HL-60 (cell line): ENCODE measurements around the gene MED29.

Source experiments
- DNase-seq, 2 experiments: peaks; one replicate each; pipeline ENCODE4 v3.0.0-alpha.2; 2010 to 2020; ENCODE audit warnings: low read depth in 1 of 2, low spot score in 1 of 2
- H3K27ac ChIP-seq: fragments of 250-450 bp; sonication (Bioruptor Pico); replicated peaks from 2 replicates; pipeline ENCODE4 v1.5.1; 2020; ENCODE audit warnings: mild to moderate bottlenecking, moderate library complexity
- H3K27me3 ChIP-seq: fragments of 250-450 bp; sonication (Bioruptor Pico); 2 replicates; pipeline ENCODE4 v1.5.1; 2021; ENCODE audit warnings: mild to moderate bottlenecking, moderate library complexity; ENCODE audit not compliant: insufficient read depth, poor library complexity, severe bottlenecking
- H3K4me3 ChIP-seq: replicated peaks from 2 replicates; pipeline ENCODE4 v1.5.1; 2011; ENCODE audit warnings: mild to moderate bottlenecking, control low read depth, low read length; ENCODE audit not compliant: insufficient read depth
- GABPA ChIP-seq: IDR thresholded peaks from 2 replicates; pipeline ENCODE4 v1.6.1; 2012; ENCODE audit warnings: low read depth
- POLR2AphosphoS5 ChIP-seq: IDR thresholded peaks from 2 replicates; pipeline ENCODE4 v1.6.1; 2012; ENCODE audit warnings: low read depth
- SPI1 ChIP-seq: IDR thresholded peaks from 2 replicates; pipeline ENCODE4 v1.6.1; 2012; ENCODE audit warnings: low read depth, mild to moderate bottlenecking, borderline replicate concordance
- TF ChIP-seq, protein P1 (sequence below): IDR thresholded peaks from 2 replicates; pipeline ENCODE4 v1.6.1; 2012; ENCODE audit warnings: low read depth; ENCODE audit not compliant: insufficient replicate concordance
- TF ChIP-seq, protein P2 (sequence below): IDR thresholded peaks from one replicate; pipeline ENCODE4 v1.5.1; 2011; ENCODE audit warnings: low read length, control low read depth, inconsistent platforms; ENCODE audit not compliant: insufficient read depth

The MED29 gene

DNA sequence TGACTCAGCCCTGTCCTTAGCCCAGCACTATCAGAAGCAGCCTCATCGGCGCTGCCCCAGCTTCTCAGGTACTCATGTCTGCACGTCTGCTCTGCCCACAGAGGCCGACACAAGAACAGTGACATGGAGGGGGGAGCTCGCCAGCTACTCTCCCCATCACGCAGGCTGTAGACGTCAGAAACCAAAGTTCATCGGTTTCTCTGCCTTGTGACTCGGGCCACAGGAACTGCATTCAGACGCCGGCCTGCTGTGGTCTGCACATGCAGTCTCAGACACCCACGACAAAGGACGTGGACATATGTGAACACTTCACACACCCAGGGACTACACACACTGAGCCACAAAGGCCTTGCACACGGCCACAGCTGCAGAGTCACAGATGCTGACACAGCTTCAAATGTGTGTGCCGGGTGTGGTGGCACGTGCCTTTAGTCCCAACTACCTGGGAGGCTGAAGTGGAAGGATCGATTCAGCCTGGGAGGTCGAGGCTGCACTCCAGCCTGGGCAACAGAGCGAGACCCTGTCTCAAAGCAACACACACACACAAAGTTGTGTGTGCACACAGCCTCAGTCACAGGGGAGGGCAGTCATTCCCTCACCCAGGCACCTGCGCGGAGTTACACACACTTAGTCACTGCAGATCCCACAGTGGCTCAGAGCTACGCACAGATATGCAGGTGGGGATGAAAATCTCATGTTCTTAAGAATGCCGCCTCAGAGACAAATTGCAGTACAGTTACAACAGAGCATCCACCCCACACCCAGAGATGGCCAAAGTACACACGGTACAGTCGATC lies 10.6 kb downstream of the MED29 start:
- Histone ChIP-seq H3K27me3 (no peaks in the 10 kb centered on the region), H3K4me3 (no peak overlapping the region; the same call in 1 of the 2 replicates), H3K27ac (peak overlapping the region; percentile 91)
- peak in 1 of 2 experiments; percentile 32 for DNase-seq
- TF ChIP-seq POLR2AphosphoS5 (no peak), SPI1 (no peak), GABPA (no peak)
- TF ChIP-seq, protein P1, sequence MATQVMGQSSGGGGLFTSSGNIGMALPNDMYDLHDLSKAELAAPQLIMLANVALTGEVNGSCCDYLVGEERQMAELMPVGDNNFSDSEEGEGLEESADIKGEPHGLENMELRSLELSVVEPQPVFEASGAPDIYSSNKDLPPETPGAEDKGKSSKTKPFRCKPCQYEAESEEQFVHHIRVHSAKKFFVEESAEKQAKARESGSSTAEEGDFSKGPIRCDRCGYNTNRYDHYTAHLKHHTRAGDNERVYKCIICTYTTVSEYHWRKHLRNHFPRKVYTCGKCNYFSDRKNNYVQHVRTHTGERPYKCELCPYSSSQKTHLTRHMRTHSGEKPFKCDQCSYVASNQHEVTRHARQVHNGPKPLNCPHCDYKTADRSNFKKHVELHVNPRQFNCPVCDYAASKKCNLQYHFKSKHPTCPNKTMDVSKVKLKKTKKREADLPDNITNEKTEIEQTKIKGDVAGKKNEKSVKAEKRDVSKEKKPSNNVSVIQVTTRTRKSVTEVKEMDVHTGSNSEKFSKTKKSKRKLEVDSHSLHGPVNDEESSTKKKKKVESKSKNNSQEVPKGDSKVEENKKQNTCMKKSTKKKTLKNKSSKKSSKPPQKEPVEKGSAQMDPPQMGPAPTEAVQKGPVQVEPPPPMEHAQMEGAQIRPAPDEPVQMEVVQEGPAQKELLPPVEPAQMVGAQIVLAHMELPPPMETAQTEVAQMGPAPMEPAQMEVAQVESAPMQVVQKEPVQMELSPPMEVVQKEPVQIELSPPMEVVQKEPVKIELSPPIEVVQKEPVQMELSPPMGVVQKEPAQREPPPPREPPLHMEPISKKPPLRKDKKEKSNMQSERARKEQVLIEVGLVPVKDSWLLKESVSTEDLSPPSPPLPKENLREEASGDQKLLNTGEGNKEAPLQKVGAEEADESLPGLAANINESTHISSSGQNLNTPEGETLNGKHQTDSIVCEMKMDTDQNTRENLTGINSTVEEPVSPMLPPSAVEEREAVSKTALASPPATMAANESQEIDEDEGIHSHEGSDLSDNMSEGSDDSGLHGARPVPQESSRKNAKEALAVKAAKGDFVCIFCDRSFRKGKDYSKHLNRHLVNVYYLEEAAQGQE = no peak
- TF ChIP-seq, protein P2, sequence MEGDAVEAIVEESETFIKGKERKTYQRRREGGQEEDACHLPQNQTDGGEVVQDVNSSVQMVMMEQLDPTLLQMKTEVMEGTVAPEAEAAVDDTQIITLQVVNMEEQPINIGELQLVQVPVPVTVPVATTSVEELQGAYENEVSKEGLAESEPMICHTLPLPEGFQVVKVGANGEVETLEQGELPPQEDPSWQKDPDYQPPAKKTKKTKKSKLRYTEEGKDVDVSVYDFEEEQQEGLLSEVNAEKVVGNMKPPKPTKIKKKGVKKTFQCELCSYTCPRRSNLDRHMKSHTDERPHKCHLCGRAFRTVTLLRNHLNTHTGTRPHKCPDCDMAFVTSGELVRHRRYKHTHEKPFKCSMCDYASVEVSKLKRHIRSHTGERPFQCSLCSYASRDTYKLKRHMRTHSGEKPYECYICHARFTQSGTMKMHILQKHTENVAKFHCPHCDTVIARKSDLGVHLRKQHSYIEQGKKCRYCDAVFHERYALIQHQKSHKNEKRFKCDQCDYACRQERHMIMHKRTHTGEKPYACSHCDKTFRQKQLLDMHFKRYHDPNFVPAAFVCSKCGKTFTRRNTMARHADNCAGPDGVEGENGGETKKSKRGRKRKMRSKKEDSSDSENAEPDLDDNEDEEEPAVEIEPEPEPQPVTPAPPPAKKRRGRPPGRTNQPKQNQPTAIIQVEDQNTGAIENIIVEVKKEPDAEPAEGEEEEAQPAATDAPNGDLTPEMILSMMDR = no peak

- Histone ChIP-seq H3K27ac (peak overlapping the region; percentile 91), H3K27me3 (no peaks in the 10 kb centered on the region), H3K4me3 (peak overlapping the region; percentile 28)
- peak; percentile 89 to 93 for DNase-seq
- peak; percentile 82 for TF ChIP-seq POLR2AphosphoS5
- TF ChIP-seq GABPA = peak; percentile 29; the same call in 1 of the 2 replicates
- TF ChIP-seq, protein P2 = no peak
- 0 out of 2 replicates have a peak, but pooled peaks have one; percentile 21 for TF ChIP-seq SPI1
- TF ChIP-seq, protein P1 = peak; percentile 29
Observed at GRCh38 chr19:39402346-39403300, 11.4 kb downstream of the MED29 start.

- TF ChIP-seq, protein P1 = no peak
- TF ChIP-seq SPI1 = no peak
- TF ChIP-seq, protein P2 = no peak
- no peak for TF ChIP-seq POLR2AphosphoS5
- TF ChIP-seq GABPA = no peak
- peak overlapping the region; percentile 28 for H3K4me3 ChIP-seq
- H3K27me3 ChIP-seq = no peaks in the 10 kb centered on the region
- peak; percentile 83 to 94 for DNase-seq
- H3K27ac ChIP-seq = peak overlapping the region; percentile 91
Observed at GRCh38 chr19:39403331-39404312, 12.4 kb downstream of the MED29 start.
